ENCODE results near the gene PIGL.

GRCh38 chr17:16301963-16302855 lies 85.2 kb downstream of the PIGL start:
- TF ChIP-seq POLR2A (IDR thresholded peaks at IDR 0.05) (no peak), CTCF (IDR thresholded peaks at IDR 0.05) (no peak)

Measured in uterus (tissue), 2 donors.